A549 treated with Mapracorat at 1 μM for 4 hours (cell line): Measurements from ENCODE around the gene PRKG2. TPM values are rescaled to one million over a fixed set of nuclear protein-coding genes. Genes with fewer than 3 reads are reported as not detected.

ENCODE experiments used
- total RNA-seq: library from RNA; stranded (reverse); fragments of 200-300 nt; extraction: Qiagen RNA extraction; gene quantifications from 5 replicates; pipeline ENCODE4 v1.2.3, GENCODE V29; 2022

Gene PRKG2, protein sequence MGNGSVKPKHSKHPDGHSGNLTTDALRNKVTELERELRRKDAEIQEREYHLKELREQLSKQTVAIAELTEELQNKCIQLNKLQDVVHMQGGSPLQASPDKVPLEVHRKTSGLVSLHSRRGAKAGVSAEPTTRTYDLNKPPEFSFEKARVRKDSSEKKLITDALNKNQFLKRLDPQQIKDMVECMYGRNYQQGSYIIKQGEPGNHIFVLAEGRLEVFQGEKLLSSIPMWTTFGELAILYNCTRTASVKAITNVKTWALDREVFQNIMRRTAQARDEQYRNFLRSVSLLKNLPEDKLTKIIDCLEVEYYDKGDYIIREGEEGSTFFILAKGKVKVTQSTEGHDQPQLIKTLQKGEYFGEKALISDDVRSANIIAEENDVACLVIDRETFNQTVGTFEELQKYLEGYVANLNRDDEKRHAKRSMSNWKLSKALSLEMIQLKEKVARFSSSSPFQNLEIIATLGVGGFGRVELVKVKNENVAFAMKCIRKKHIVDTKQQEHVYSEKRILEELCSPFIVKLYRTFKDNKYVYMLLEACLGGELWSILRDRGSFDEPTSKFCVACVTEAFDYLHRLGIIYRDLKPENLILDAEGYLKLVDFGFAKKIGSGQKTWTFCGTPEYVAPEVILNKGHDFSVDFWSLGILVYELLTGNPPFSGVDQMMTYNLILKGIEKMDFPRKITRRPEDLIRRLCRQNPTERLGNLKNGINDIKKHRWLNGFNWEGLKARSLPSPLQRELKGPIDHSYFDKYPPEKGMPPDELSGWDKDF
- total RNA-seq, result 0.65 to 1.0 TPM (median 0.75 TPM) in 5 replicates

DNA sequence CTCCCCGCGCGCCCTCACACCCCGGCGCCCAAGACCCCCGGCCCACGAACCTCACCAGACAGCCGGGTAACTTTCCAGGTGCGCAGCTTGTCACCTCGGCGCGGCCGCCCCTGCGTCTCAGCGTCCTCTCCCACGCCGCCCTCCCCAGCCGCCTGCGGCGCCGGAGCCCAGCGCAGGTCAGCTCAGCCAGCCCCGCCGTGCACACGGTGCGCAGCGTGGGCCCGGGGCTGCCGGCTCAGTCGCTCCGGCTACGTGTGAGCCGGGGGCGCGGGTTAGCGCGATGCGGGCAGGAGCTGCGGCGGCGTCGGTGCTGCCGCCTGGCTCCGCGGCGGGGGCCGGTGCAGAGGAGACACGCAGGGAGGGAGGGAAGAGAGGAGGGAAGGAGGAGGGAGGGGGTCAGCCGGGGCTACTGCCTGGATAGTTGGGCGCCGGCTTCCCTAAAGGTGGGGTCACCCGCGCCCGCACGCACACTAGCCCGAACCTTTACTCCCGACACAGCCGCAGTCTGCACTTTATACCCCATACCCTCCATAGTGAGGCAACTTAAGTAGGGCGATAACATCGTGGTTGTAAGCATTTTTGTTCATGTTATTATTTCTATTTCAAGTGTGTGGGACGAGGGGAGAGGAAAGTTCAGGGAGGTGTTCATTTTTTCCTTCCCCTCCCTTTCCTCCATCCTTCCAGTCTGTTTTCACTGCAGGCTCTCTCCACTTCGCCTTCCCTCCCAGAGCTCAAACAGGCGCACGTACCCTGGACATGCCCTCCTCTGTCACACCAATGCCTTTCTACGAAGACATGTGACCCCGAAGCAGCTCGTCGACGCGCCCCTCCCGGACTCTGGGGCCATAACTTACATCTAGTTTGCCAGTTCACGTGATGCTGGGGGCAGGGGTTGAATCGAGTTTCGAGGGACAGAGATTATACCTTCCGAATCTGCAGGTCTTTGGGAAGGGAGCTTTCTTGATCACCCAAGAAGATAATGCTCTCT, at the start of gene PRKG2:
Gene PRKG2, minus strand, starts transcription at position 342 of the 988 bp plus-strand sequence. CDS start 10,175 bp downstream, outside the sequence.

Other genes with a start within 250 kb of the PRKG2 start
- gene BMP3, start 184.5 kb downstream of the PRKG2 start, total RNA-seq, result not detected in 5 replicates